Type B pancreatic cell (in vitro differentiated cells): Measurements from ENCODE around the gene FAM117A. TPM values are rescaled to one million over a fixed set of nuclear protein-coding genes. Genes with fewer than 3 reads are reported as not detected.
A peak's percentile ranks its signal among the peaks of the same experiment; 100 is the strongest.
"Not testable (repeated sequence)": the region's sequence is repeated elsewhere in the genome, so short reads cannot be mapped to it uniquely, and the experiment has no call there.

Experiments
- DNase-seq: peaks from one replicate; pipeline ENCODE4 v3.0.0; 2021; ENCODE audit warnings: mixed read lengths; ENCODE audit not compliant: unreplicated experiment; ENCODE audit errors: extremely low spot score
- H3K27ac Mint-ChIP-seq: 2 replicates; pipeline ENCODE4 v1.8.0; 2021; ENCODE audit warnings: mild to moderate bottlenecking, mixed read lengths
- H3K27me3 Mint-ChIP-seq: 2 replicates; pipeline ENCODE4 v1.8.0; 2021; ENCODE audit warnings: mixed read lengths
- H3K36me3 Mint-ChIP-seq: 2 replicates; pipeline ENCODE4 v1.8.0; 2021; ENCODE audit warnings: mixed read lengths
- H3K4me1 Mint-ChIP-seq: one replicate; pipeline ENCODE4 v1.8.0; 2021; ENCODE audit warnings: mixed read lengths; ENCODE audit not compliant: unreplicated experiment
- H3K4me3 Mint-ChIP-seq: 2 replicates; pipeline ENCODE4 v1.8.0; 2021; ENCODE audit warnings: mild to moderate bottlenecking, mixed read lengths
- H3K9me3 Mint-ChIP-seq: 2 replicates; pipeline ENCODE4 v1.8.0; 2021; ENCODE audit warnings: mixed read lengths
- total RNA-seq: library from RNA; stranded (reverse); gene quantifications from 2 replicates; pipeline ENCODE4 v1.2.1, GENCODE V29; 2021; ENCODE audit warnings: low replicate concordance
- TF ChIP-seq, protein P1 (sequence below): fragments of 200-600 bp; sonication (generic); conservative IDR thresholded peaks from 2 replicates; pipeline ENCODE4 v1.5.0; 2021; ENCODE audit warnings: antibody characterized with exemption, mild to moderate bottlenecking

Gene FAM117A
- total RNA-seq, 1 donor from 2014 or later = 13.0 TPM

- H3K4me1 Mint-ChIP-seq = peaks cover 9% of the 10 kb centered on the region
- TF ChIP-seq, protein P1, sequence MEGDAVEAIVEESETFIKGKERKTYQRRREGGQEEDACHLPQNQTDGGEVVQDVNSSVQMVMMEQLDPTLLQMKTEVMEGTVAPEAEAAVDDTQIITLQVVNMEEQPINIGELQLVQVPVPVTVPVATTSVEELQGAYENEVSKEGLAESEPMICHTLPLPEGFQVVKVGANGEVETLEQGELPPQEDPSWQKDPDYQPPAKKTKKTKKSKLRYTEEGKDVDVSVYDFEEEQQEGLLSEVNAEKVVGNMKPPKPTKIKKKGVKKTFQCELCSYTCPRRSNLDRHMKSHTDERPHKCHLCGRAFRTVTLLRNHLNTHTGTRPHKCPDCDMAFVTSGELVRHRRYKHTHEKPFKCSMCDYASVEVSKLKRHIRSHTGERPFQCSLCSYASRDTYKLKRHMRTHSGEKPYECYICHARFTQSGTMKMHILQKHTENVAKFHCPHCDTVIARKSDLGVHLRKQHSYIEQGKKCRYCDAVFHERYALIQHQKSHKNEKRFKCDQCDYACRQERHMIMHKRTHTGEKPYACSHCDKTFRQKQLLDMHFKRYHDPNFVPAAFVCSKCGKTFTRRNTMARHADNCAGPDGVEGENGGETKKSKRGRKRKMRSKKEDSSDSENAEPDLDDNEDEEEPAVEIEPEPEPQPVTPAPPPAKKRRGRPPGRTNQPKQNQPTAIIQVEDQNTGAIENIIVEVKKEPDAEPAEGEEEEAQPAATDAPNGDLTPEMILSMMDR = no peak
- peaks cover 4% of the 10 kb centered on the region for H3K9me3 Mint-ChIP-seq
- peaks cover 13% of the 10 kb centered on the region for H3K27me3 Mint-ChIP-seq
- no peak for DNase-seq
- H3K27ac Mint-ChIP-seq = peak overlapping the region; percentile 29
- H3K36me3 Mint-ChIP-seq = no peaks in the 10 kb centered on the region
- peak overlapping the region; percentile 58 for H3K4me3 Mint-ChIP-seq
These were observed 2.9 kb downstream of the FAM117A start for GRCh38 chr17:49760932-49761558.

DNA sequence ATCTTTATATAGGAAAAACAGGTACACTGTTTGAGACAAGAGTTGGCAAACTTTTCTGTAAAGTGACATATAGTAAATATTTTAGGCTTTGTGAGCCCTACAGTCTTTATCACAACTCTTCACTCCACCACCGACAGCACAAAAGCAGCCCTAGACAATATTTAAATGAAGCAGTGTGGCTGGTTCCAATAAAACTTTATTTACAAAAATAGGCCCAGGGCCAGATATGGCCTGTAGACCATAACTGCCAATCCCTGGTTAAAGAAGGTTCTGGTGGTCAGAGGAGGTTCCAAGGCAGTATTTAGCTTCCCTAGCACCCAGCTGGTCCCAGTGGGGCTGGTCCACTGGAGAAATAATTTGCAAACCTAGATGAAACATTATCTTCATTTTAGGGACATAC, 3.6 kb downstream of the FAM117A start:
- H3K4me3 Mint-ChIP-seq = no peak overlapping the region
- no peak for DNase-seq
- H3K4me1 Mint-ChIP-seq = peaks cover 16% of the 10 kb centered on the region
- no peaks in the 10 kb centered on the region for H3K36me3 Mint-ChIP-seq
- H3K27me3 Mint-ChIP-seq = peaks cover 6% of the 10 kb centered on the region
- peaks cover 4% of the 10 kb centered on the region for H3K9me3 Mint-ChIP-seq
- H3K27ac Mint-ChIP-seq = peak overlapping the region; percentile 29
- TF ChIP-seq, protein P1 = no peak

GRCh38 chr17:49759203-49759602, 4.7 kb downstream of the FAM117A start:
- Mint-ChIP-seq H3K36me3 (no peaks in the 10 kb centered on the region), H3K4me3 (no peak overlapping the region), H3K4me1 (peaks cover 15% of the 10 kb centered on the region), H3K27ac (no peak overlapping the region), H3K9me3 (peaks cover 2% of the 10 kb centered on the region), H3K27me3 (peaks cover 2% of the 10 kb centered on the region)
- TF ChIP-seq, protein P1 = no peak
- DNase-seq = no peak

GRCh38 chr17:49758464-49759010, 5.4 kb downstream of the FAM117A start:
- H3K36me3 Mint-ChIP-seq, H3K9me3 Mint-ChIP-seq, DNase-seq, H3K27me3 Mint-ChIP-seq, H3K4me3 Mint-ChIP-seq, H3K27ac Mint-ChIP-seq: not testable (repeated sequence)
- peaks cover 13% of the 10 kb centered on the region for H3K4me1 Mint-ChIP-seq

- DNase-seq = no peak
- Mint-ChIP-seq H3K9me3 (no peaks in the 10 kb centered on the region), H3K27ac (no peak overlapping the region), H3K4me1 (peaks cover 16% of the 10 kb centered on the region), H3K27me3 (no peaks in the 10 kb centered on the region), H3K4me3 (no peak overlapping the region), H3K36me3 (no peaks in the 10 kb centered on the region)
- TF ChIP-seq, protein P1 = no peak
These were observed 6.7 kb downstream of the FAM117A start for GRCh38 chr17:49757151-49757777.
